CD4-positive, alpha-beta T cell (primary cell): ENCODE data around the gene HES1. TPM values are rescaled to one million over a fixed set of nuclear protein-coding genes. Genes with fewer than 3 reads are reported as not detected.

Source experiments
- ATAC-seq: fragments of 200-7000 bp; cut with Tn5 transposase; one replicate; pipeline ENCODE4 v1.10.0; 2022; ENCODE audit warnings: mild to moderate bottlenecking; ENCODE audit not compliant: poor library complexity
- CTCF ChIA-PET: fragments of 350-600 bp; sonication (Branson Sonifier 250); formaldehyde crosslinking; loops from one replicate; lab custom pipeline; 2021; ENCODE audit warnings: antibody characterized with exemption, inconsistent platforms; lab: Charles Lee
- POLR2A ChIA-PET: fragments of 350-600 bp; sonication (Branson Sonifier 250); formaldehyde crosslinking; loops from one replicate; lab custom pipeline; 2021; ENCODE audit warnings: antibody characterized with exemption, inconsistent platforms; lab: Charles Lee
- DNase-seq, 14 experiments: peaks; one replicate each; pipeline ENCODE4 v3.0.0-alpha.2; 2013 to 2020; ENCODE audit warnings: mixed read lengths in 2 of 14
- H3K27ac ChIP-seq, 2 donors: one replicate each; pipeline versions ENCODE4 v1.5.1 to v1.7.0; 2013; ENCODE audit warnings: low read length in 2 of 2, low read depth in 1 of 2, mild to moderate bottlenecking in 1 of 2
- H3K27me3 ChIP-seq, 2 experiments: 1 replicate in 1 of 2; 2 replicates in 1 of 2; pipeline versions ENCODE4 v1.6.1 to v1.7.0; 2013; ENCODE audit warnings: low read length in 2 of 2, control low read depth in 1 of 2, mild to moderate bottlenecking in 1 of 2, moderate library complexity in 1 of 2; ENCODE audit not compliant: insufficient read depth in 2 of 2, control insufficient read depth in 1 of 2
- H3K36me3 ChIP-seq: one replicate; pipeline ENCODE4 v1.6.1; 2013; ENCODE audit warnings: low read length, control low read depth; ENCODE audit not compliant: insufficient read depth
- H3K4me1 ChIP-seq: one replicate; pipeline ENCODE4 v1.6.1; 2013; ENCODE audit warnings: low read length, control low read depth; ENCODE audit not compliant: insufficient read depth
- H3K4me3 ChIP-seq: one replicate; pipeline ENCODE4 v1.5.1; 2013; ENCODE audit warnings: mild to moderate bottlenecking, low read length, moderate library complexity
- H3K9me3 ChIP-seq, 2 experiments: 1 replicate in 1 of 2; 2 replicates in 1 of 2; pipeline versions ENCODE4 v1.6.1 to v1.7.0; 2013; ENCODE audit warnings: low read length in 2 of 2, mild to moderate bottlenecking in 2 of 2, control low read depth in 1 of 2, moderate library complexity in 1 of 2; ENCODE audit not compliant: control insufficient read depth in 1 of 2, insufficient read depth in 1 of 2
- H3K27ac Mint-ChIP-seq: one replicate; pipeline ENCODE4 v1.8.0; 2020; ENCODE audit warnings: mixed read lengths
- H3K27me3 Mint-ChIP-seq: one replicate; pipeline ENCODE4 v1.8.0; 2021; ENCODE audit warnings: mixed read lengths
- H3K36me3 Mint-ChIP-seq: one replicate; pipeline ENCODE4 v1.8.0; 2021; ENCODE audit warnings: low read depth, mixed read lengths
- H3K4me1 Mint-ChIP-seq: one replicate; pipeline ENCODE4 v1.8.0; 2021; ENCODE audit warnings: low read depth, mixed read lengths
- H3K4me3 Mint-ChIP-seq: one replicate; pipeline ENCODE4 v1.8.0; 2020; ENCODE audit warnings: mild to moderate bottlenecking, mixed read lengths
- H3K9me3 Mint-ChIP-seq: one replicate; pipeline ENCODE4 v1.8.0; 2020; ENCODE audit warnings: mixed read lengths
- CTCF ChIP-seq: fragments of 200-600 bp; IDR thresholded peaks from one replicate; pipeline ENCODE4 v1.8.0; 2022; ENCODE audit warnings: antibody characterized with exemption, mild to moderate bottlenecking
- intact Hi-C, 2 experiments: fragments of 100-400 bp; cut with DNase I in 1 of 2; cut with micrococcal nuclease in 1 of 2; formaldehyde crosslinking; loops; one replicate each; pipeline versions ENCODE4 v1.15.1 to v1.9.0; 2023 to 2025; cut with DNase I, micrococcal nuclease
- total RNA-seq, 174 experiments: library from RNA in 2 of 174; stranded (reverse) in 2 of 174; gene quantifications; one replicate each; pipeline ENCODE4 v1.2.3 and lab custom pipeline; 2021 to 2026

The HES1 gene
- total RNA-seq, 2 experiments from 2014 or later: 0.89 to 1.5 TPM

GRCh38 chr3:194165271-194166018 lies 29.5 kb downstream of the HES1 start:
- no peak overlapping the region for H3K27ac Mint-ChIP-seq
- no peak for DNase-seq
- ChIA-PET POLR2A (no interaction called here), CTCF (no interaction called here)
- no peaks in the 10 kb centered on the region for H3K4me1 Mint-ChIP-seq
- no peak for TF ChIP-seq CTCF
- no peak overlapping the region for H3K4me3 Mint-ChIP-seq
- H3K9me3 Mint-ChIP-seq: no peaks in the 10 kb centered on the region
- Histone ChIP-seq H3K36me3 (no peaks in the 10 kb centered on the region), H3K4me3 (no peak overlapping the region), H3K4me1 (no peaks in the 10 kb centered on the region), H3K27me3 (peaks cover 0 to 13% of the 10 kb centered on the region in 2 experiments), H3K9me3 (no peaks in the 10 kb centered on the region), H3K27ac (no peak overlapping the region)
- no peak for ATAC-seq
- intact Hi-C loops: no loop called here
- H3K27me3 Mint-ChIP-seq: peaks cover 48% of the 10 kb centered on the region
- H3K36me3 Mint-ChIP-seq: no peaks in the 10 kb centered on the region

DNA sequence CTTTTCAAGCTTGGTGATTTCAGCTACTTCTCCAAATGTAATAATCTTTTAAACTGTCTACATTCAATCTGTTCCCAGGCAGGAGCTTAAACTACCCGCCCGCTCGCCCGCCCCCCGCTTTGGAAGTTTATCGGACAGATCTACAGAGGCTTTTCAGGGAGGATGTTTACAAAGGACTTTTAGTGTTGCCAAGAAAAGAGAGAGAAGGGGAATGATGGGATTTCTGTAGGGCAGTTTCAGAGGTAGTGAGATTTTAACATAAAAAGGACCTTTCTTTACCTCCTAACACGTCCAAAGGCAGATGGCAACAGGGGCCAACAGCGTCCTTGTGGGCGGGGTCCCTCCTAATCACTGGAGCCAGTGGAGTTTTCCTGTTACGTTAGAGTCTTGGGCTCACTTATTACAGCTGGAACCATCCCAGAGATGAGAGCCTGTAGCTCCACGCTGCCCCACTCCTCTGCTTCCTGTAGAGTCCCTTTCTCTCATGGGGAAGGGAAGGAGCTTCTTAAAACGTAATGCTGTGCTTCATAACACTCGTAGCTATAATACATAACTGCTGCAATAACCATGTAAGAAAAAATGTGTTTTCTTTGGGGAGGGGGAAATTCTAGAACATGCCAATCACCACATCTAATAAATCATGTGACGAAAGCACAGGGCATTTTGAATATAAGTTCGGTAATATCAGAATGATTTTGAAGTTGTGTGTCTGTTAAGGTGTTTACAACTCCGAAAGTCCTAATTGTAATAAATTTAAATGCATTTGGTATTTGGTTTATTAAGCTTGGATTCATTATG lies 30.9 kb downstream of the HES1 start:
- Histone ChIP-seq H3K27ac (no peak overlapping the region), H3K9me3 (no peaks in the 10 kb centered on the region), H3K4me3 (no peak overlapping the region), H3K36me3 (no peaks in the 10 kb centered on the region), H3K27me3 (peaks cover 0 to 13% of the 10 kb centered on the region in 2 experiments), H3K4me1 (no peaks in the 10 kb centered on the region)
- Mint-ChIP-seq H3K27ac (no peak overlapping the region), H3K4me3 (no peak overlapping the region), H3K27me3 (peaks cover 45% of the 10 kb centered on the region), H3K36me3 (no peaks in the 10 kb centered on the region), H3K9me3 (no peaks in the 10 kb centered on the region), H3K4me1 (no peaks in the 10 kb centered on the region)
- intact Hi-C loops: no loop called here
- no peak for TF ChIP-seq CTCF
- ChIA-PET POLR2A (no interaction called here), CTCF (no interaction called here)
- ATAC-seq (no peak), DNase-seq (no peak)

DNA sequence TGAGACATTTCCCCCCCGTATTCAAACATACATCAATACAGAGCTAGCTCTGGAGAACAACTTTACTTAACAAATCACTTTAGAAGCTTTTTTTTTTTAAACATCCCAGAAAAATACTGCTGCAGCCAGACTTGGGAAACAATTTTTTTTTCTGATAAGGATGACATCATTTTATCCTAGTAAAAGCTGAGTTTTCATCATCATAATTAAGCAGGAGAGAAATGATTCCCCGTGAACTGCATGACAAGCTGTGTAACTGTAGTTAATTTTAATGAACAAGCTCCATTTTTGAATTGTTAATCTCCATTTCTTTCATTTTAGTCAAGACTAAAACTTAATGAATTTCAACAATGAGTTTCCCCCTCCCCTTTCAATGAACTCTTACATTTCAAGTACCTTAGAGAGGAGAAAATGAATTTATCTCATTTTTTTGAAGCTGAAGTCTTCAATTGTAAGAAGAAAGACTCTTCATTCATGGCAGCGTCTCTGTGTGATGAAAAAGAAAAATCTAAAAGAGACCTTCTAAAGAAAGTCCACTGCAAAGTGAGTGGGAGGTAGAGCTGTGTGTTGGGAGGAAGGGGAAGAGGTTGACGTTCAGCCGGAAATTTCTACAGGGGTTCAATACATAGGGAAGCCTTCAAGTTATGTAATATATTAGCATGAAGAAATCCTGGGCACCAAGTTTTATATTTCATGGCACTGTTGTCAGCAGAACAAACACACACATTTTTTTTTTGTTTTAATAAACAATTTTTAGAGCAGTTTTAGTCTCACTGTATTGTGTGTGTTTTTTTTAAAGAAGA lies 31.7 kb downstream of the HES1 start:
- Histone ChIP-seq H3K9me3 (no peaks in the 10 kb centered on the region), H3K4me3 (no peak overlapping the region), H3K4me1 (no peaks in the 10 kb centered on the region), H3K36me3 (no peaks in the 10 kb centered on the region), H3K27ac (no peak overlapping the region), H3K27me3 (peaks cover 0 to 13% of the 10 kb centered on the region in 2 experiments)
- DNase-seq: no peak
- H3K27ac Mint-ChIP-seq: no peak overlapping the region
- H3K27me3 Mint-ChIP-seq: peaks cover 46% of the 10 kb centered on the region
- no peaks in the 10 kb centered on the region for H3K4me1 Mint-ChIP-seq
- CTCF ChIA-PET: no interaction called here
- TF ChIP-seq CTCF: no peak
- POLR2A ChIA-PET: no interaction called here
- no peaks in the 10 kb centered on the region for H3K9me3 Mint-ChIP-seq
- H3K4me3 Mint-ChIP-seq: no peak overlapping the region
- intact Hi-C loops: no loop called here
- H3K36me3 Mint-ChIP-seq: no peaks in the 10 kb centered on the region
- ATAC-seq: no peak
